DND-41 (cell line): ENCODE data around the gene KCNJ11.
A peak's percentile ranks its signal among the peaks of the same experiment; 100 is the strongest.

Experiments used
- ATAC-seq: fragments of 200-7000 bp; cut with Tn5 transposase; 3 replicates; pipeline ENCODE4 v1.9.1; 2021; ENCODE audit warnings: low read depth; ENCODE audit not compliant: insufficient read depth
- DNase-seq: peaks from one replicate; pipeline ENCODE4 v3.0.0-alpha.2; 2020
- H2AFZ ChIP-seq: 2 replicates; pipeline ENCODE4 v1.6.0; 2012; ENCODE audit warnings: low read depth, low read length
- H3K27ac ChIP-seq: 2 replicates; pipeline ENCODE4 v1.5.1; 2012; ENCODE audit warnings: low read length, inconsistent platforms
- H3K27me3 ChIP-seq: fragments of 200-600 bp; sonication (generic); 2 replicates; pipeline ENCODE4 v1.6.0; 2012; ENCODE audit warnings: low read length, mild to moderate bottlenecking, inconsistent platforms; ENCODE audit not compliant: insufficient read depth, poor library complexity
- H3K36me3 ChIP-seq: 2 replicates; pipeline ENCODE4 v1.5.1; 2012; ENCODE audit warnings: low read length, inconsistent platforms; ENCODE audit not compliant: insufficient read depth
- H3K4me1 ChIP-seq: 2 replicates; pipeline ENCODE4 v1.5.1; 2012; ENCODE audit warnings: mild to moderate bottlenecking, low read length; ENCODE audit not compliant: insufficient read depth
- H3K4me2 ChIP-seq: 2 replicates; pipeline ENCODE4 v1.6.0; 2012; ENCODE audit warnings: mild to moderate bottlenecking, moderate library complexity, low read length, inconsistent platforms; ENCODE audit not compliant: insufficient read depth
- H3K4me3 ChIP-seq, 2 experiments: fragments of 200-600 bp in 1 of 2; shearing (Covaris generic) in 1 of 2; 2 replicates each; pipeline ENCODE4 v1.5.1; 2012 to 2016; ENCODE audit warnings: inconsistent platforms in 2 of 2, low read length in 2 of 2, mild to moderate bottlenecking in 2 of 2, low read depth in 1 of 2, moderate library complexity in 1 of 2
- H3K79me2 ChIP-seq: 2 replicates; pipeline ENCODE4 v1.6.0; 2012; ENCODE audit warnings: low read length, inconsistent platforms; ENCODE audit not compliant: insufficient read depth
- H3K9ac ChIP-seq: 2 replicates; pipeline ENCODE4 v1.6.0; 2012; ENCODE audit warnings: low read depth, mild to moderate bottlenecking, inconsistent platforms, low read length, moderate library complexity
- H3K9me3 ChIP-seq: 2 replicates; pipeline ENCODE4 v1.5.1; 2012; ENCODE audit warnings: low read length, moderate library complexity, mild to moderate bottlenecking, inconsistent platforms; ENCODE audit not compliant: insufficient read depth, severe bottlenecking
- H4K20me1 ChIP-seq: 2 replicates; pipeline ENCODE4 v1.6.0; 2012; ENCODE audit warnings: low read length; ENCODE audit not compliant: insufficient read depth
- EZH2 ChIP-seq: IDR thresholded peaks from 3 replicates; pipeline ENCODE4 v1.6.1; 2012; ENCODE audit warnings: borderline replicate concordance, low read depth, mild to moderate bottlenecking, moderate library complexity, low read length, inconsistent platforms; ENCODE audit not compliant: severe bottlenecking
- TF ChIP-seq, protein P1 (sequence below): IDR thresholded peaks from 2 replicates; pipeline ENCODE4 v1.5.1; 2012; ENCODE audit warnings: borderline replicate concordance, low read length, moderate library complexity, mild to moderate bottlenecking; ENCODE audit not compliant: poor library complexity, severe bottlenecking; ENCODE audit errors: extremely low read depth

The KCNJ11 gene

DNA sequence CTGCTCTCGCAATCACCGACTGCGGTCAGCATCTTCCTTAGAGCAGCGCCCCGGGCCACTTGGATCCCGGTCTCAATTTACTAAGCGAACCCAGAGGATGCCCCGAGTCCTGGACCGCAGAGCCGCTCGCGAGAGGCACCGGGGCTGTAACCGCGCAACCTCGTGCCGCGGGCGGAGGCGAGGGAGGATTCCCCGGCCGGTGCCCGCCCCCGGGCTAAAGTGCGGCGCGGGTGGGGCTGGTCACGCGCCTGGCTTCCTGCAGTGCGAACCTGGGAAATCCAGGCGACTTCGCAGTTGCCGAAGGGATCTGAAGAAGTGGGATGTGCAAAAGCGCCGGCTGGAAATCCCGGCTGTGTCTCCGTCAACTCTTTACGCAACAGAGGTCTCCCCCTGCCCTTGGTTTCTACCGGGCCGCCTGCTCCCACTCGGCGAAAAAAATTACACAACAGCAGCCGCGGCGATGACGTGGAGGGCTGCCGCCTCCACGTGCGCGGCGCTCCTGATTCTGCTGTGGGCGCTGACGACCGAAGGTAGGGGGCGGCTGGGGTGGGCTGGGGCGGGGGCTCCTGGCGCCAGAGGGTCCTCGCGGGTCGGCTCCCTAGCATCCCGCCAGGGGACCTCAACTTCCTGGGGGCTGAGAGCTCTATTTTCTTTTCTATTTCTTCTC lies 36.8 kb downstream of the KCNJ11 start, which contains the start of gene NCR3LG1:
TSS of gene NCR3LG1 (plus strand) at position 291 of the 667 bp plus-strand sequence. CDS start at position 461, 170 bp downstream.
- Histone ChIP-seq H3K9me3 (no peaks in the 10 kb centered on the region), H3K79me2 (no peaks in the 10 kb centered on the region), H3K4me2 (peak within 1 kb of the TSS; percentile 89), H3K36me3 (peaks cover 27% of the 10 kb centered on the region; the same call in 1 of the 2 replicates), H3K4me3 (peak within 1 kb of the TSS; percentile 38 to 62; a peak in 3 of 4 replicates), H2AFZ (peak within 1 kb of the TSS; percentile 75), H3K4me1 (peaks cover 42% of the 10 kb centered on the region), H4K20me1 (no peaks in the 10 kb centered on the region), H3K27me3 (peaks cover 21% of the 10 kb centered on the region), H3K27ac (peak within 1 kb of the TSS; percentile 40; the same call in 1 of the 2 replicates), H3K9ac (peak within 1 kb of the TSS; percentile 54)
- DNase-seq (peak; percentile 64), ATAC-seq (peak; percentile 51)
- TF ChIP-seq, protein P1, sequence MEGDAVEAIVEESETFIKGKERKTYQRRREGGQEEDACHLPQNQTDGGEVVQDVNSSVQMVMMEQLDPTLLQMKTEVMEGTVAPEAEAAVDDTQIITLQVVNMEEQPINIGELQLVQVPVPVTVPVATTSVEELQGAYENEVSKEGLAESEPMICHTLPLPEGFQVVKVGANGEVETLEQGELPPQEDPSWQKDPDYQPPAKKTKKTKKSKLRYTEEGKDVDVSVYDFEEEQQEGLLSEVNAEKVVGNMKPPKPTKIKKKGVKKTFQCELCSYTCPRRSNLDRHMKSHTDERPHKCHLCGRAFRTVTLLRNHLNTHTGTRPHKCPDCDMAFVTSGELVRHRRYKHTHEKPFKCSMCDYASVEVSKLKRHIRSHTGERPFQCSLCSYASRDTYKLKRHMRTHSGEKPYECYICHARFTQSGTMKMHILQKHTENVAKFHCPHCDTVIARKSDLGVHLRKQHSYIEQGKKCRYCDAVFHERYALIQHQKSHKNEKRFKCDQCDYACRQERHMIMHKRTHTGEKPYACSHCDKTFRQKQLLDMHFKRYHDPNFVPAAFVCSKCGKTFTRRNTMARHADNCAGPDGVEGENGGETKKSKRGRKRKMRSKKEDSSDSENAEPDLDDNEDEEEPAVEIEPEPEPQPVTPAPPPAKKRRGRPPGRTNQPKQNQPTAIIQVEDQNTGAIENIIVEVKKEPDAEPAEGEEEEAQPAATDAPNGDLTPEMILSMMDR, result no peak
- peak; percentile 70 for TF ChIP-seq EZH2

DNA sequence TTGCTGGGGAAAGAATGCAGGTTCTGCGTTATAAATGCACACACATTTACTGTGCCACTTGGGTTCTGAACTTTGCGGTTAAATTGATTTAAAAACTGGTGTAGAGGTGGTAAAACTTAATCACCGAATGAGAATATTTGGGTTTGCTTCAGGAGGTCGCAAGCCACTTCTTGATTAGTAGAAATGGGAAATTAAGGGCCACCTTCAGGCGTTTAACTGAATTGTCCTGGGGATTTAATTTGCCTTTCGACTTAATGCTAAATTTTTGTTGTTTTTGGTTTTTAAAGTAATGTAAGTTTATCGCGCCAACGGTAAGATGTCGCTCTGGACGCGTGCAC lies 37.3 kb downstream of the KCNJ11 start:
- no peak for TF ChIP-seq EZH2
- TF ChIP-seq, protein P1, result peak; percentile 22
- Histone ChIP-seq H3K9me3 (no peaks in the 10 kb centered on the region), H3K36me3 (peaks cover 29% of the 10 kb centered on the region; the same call in 1 of the 2 replicates), H3K4me3 (peak overlapping the region in 1 of 2 experiments; percentile 62; a peak in 2 of 4 replicates), H3K27me3 (peaks cover 21% of the 10 kb centered on the region), H3K79me2 (no peaks in the 10 kb centered on the region), H3K4me2 (peak overlapping the region; percentile 89), H4K20me1 (no peaks in the 10 kb centered on the region), H3K9ac (peak overlapping the region; percentile 54; the same call in 1 of the 2 replicates), H3K4me1 (peaks cover 42% of the 10 kb centered on the region), H3K27ac (no peak overlapping the region), H2AFZ (no peak overlapping the region)
- DNase-seq (no peak), ATAC-seq (no peak)

DNA sequence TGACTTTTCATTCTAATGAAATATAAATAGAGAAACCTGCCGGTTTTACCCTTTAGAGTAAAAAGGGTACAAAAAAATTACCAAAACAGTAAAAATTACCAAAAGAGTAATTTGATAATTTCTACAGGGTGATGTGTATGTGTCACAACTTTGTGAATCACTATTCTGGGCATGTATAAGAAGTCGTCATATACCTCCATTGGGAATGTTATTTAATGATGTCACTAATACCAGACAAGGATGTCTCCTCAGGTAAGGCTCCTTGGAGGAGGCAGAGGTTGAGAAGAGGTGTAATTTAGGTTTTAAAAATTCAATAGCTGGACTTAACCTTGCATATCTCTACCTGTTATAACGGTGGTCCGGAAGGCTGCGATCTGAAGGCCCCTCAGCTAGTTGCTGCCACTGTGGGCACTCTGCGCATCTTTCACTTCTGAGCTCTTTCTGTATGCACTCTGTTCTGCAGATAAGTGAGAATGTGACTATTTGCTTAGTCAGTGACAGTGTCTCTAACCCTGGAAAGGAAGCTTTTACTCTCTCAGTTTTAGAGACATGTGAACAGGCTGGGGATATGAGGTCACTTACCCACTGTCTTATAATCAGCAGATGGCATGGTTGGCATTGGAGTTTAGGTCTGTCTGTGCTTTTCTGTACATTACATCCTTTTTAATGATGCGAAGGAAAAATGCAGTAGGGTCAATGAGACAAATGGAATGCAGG lies 37.8 kb downstream of the KCNJ11 start:
- Histone ChIP-seq H3K27ac (no peak overlapping the region), H2AFZ (no peak overlapping the region), H3K36me3 (peaks cover 32% of the 10 kb centered on the region; the same call in 1 of the 2 replicates), H3K9me3 (no peaks in the 10 kb centered on the region), H3K4me3 (no peak overlapping the region), H3K9ac (no peak overlapping the region), H4K20me1 (no peaks in the 10 kb centered on the region), H3K27me3 (peaks cover 21% of the 10 kb centered on the region), H3K4me1 (peaks cover 42% of the 10 kb centered on the region), H3K4me2 (0 out of 2 replicates have a peak overlapping the region, but pooled peaks have one; percentile 89), H3K79me2 (no peaks in the 10 kb centered on the region)
- DNase-seq (no peak), ATAC-seq (no peak)
- TF ChIP-seq, protein P1, result no peak
- no peak for TF ChIP-seq EZH2
